Measurements from ENCODE around the gene BTBD6. TPM values are rescaled to one million over a fixed set of nuclear protein-coding genes. Genes with fewer than 3 reads are reported as not detected.

Gene BTBD6
- total and polyA plus RNA-seq, 2 donors (not counting 3 experiments of a cell fraction or from before 2014, with no cell fraction given) = 63.1 to 65.0 TPM

GRCh38 chr14:105247026-105247425 lies 1.3 kb upstream of the BTBD6 start:
- BruUV-seq (replicated peaks) = no TSS peak
- CTCF ChIA-PET = interaction anchor here (1.1 kb wide), 1 partner anchor 19 kb away, joined by 3 read pairs; no protein-coding TSS in a partner anchor
- no peak for FAIRE-seq

More at GRCh38 chr14:105247026-105247425, 1.3 kb upstream of the BTBD6 start:
- Histone ChIP-seq H3K4me3 (replicated peaks in 1 of 3; ENCODE audit: insufficient read depth in 1 of 3, low read depth in 1 of 3, low read length in 3 of 3) (no peak overlapping the region), H3K79me2 (ENCODE audit: control insufficient read depth, insufficient read depth, low read length) (peaks cover 23% of the 10 kb centered on the region), H3K9me3 (replicated peaks; ENCODE audit: control insufficient read depth, insufficient read depth, low read length) (no peaks in the 10 kb centered on the region), H3K9me1 (replicated peaks; ENCODE audit: control insufficient read depth, extremely low read depth, insufficient read depth, low read length) (no peaks in the 10 kb centered on the region), H2AFZ (ENCODE audit: low read depth, low read length) (no peak overlapping the region), H3K36me3 (ENCODE audit: control insufficient read depth in 2 of 2, extremely low read depth in 1 of 2, insufficient read depth in 2 of 2, low read length in 2 of 2) (peaks cover 2 to 20% of the 10 kb centered on the region in 2 experiments), H3K4me2 (ENCODE audit: insufficient read depth, low read length) (no peak overlapping the region), H3K27ac (ENCODE audit: insufficient read depth, low read depth, low read length) (no peak overlapping the region), H4K20me1 (replicated peaks; ENCODE audit: control insufficient read depth, extremely low read depth, insufficient read depth, low read length) (no peaks in the 10 kb centered on the region), H3K27me3 (ENCODE audit: control insufficient read depth in 2 of 2, insufficient read depth in 2 of 2, low read length in 2 of 2) (no peaks in the 10 kb centered on the region), H3K9ac (replicated peaks; ENCODE audit: extremely low read depth, insufficient read depth, low read length) (no peak overlapping the region), H3K4me1 (ENCODE audit: control insufficient read depth, extremely low read depth, insufficient read depth, low read length) (peaks cover 7% of the 10 kb centered on the region)
- POLR2A ChIA-PET = no interaction called here
- TF ChIP-seq POLR2A (IDR thresholded peaks at IDR 0.05; ENCODE audit: low read depth, low read length) (no peak), CTCF (IDR thresholded peaks at IDR 0.05; ENCODE audit: extremely low read depth in 1 of 2, insufficient read depth in 1 of 2, low read depth in 1 of 2, low read length in 2 of 2) (no peak)
- no peak for DNase-seq (ENCODE audit: low read depth, low spot score)
- intact Hi-C loops (cut with micrococcal nuclease) (loop anchor here (10.0 kb wide), 2 partner anchors 58 to 82 kb away; partner anchors contain the start of genes BRF1 and JAG2), dilution Hi-C loops (cut with MboI; ENCODE audit: extremely low pct_ligation_motif_present, low sequenced_read_pairs) (no loop called here)
